Heart left ventricle (tissue), 13 donors: ENCODE data around the gene PPP1R14B.

Experiments used
- CTCF ChIP-seq, 12 donors: fragments of 200-600 bp; sonication (generic) in 4 of 12; IDR thresholded peaks; one replicate each; pipeline versions ENCODE4 v1.5.0 to v1.8.0; 2018 to 2022; ENCODE audit warnings: antibody characterized with exemption in 12 of 12, mild to moderate bottlenecking in 5 of 12
- POLR2A ChIP-seq, 2 donors: fragments of 450-650 bp; IDR thresholded peaks; one replicate each; pipeline ENCODE4 v1.6.1; 2017; ENCODE audit warnings: antibody characterized with exemption in 2 of 2, mild to moderate bottlenecking in 2 of 2, moderate library complexity in 2 of 2
- donor health status: ischemic (EF 13 %, LVEDD 7.1; RV severe dilation, severe dysfunction).
- donor health status: DM: no; HTN: yes; CAD: no.
- donor health status: DM: no; HTN: no; CAD: no.
- donor health status: ischemic (EF 25% LVEDD 6.9; RV normal size, moderate dysfunction).
- donor health status: ischemic (EF 25% LVEDD 5.7; RV mildly dilated, moderate dysfunction).
- donor health status: ischemic (EF 35%, LVEDD 5.7; RV mildly dilated, moderate dysfunction).
- donor health status: nonischemic (EF 11% LVEDD 7.7; RV severe dilation, severe dysfunction).
- donor health status: DM: yes; HTN: yes; CAD: no.
- donor health status: PGD.
- donor health status: ischemic (EF 29% LVEDD 5.4; RV normal size, mild dysfunction).
- donor health status: nonischemic (EF 23%, LVEDD 6.1; RV moderate dilation, normal function).

DNA sequence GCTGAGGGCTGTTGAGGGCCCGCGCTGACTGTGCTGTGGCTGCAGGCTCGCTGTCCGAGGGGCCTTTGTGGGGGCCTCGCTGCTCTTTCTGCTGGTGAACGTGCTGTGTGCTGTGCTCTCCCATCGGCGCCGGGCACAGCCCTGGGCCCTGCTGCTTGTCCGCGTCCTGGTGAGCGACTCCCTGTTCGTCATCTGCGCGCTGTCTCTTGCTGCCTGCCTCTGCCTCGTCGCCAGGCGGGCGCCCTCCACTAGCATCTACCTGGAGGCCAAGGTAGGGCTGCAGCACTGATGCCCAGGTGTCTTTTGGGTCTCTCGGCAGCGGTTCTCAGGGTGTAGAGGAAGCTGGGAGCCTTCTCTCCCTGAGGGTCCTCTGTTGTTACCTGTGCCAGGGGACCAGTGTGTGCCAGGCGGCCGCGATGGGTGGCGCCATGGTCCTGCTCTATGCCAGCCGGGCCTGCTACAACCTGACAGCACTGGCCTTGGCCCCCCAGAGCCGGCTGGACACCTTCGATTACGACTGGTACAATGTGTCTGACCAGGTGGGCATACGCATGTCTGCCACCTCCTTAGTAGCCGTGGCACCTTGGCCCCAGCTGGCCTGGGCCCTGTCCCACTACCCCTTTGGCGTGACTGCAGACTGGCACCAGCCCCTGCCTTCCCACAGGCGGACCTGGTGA lies 41.1 kb upstream of the PPP1R14B start:
- TF ChIP-seq CTCF (IDR thresholded peaks at IDR 0.05) = no peak
- TF ChIP-seq POLR2A (IDR thresholded peaks at IDR 0.05) = no peak
